Measurements from ENCODE around the gene FHL1.
"Not testable (repeated sequence)": the region's sequence is repeated elsewhere in the genome, so short reads cannot be mapped to it uniquely, and the experiment has no call there.

Gene FHL1

DNA sequence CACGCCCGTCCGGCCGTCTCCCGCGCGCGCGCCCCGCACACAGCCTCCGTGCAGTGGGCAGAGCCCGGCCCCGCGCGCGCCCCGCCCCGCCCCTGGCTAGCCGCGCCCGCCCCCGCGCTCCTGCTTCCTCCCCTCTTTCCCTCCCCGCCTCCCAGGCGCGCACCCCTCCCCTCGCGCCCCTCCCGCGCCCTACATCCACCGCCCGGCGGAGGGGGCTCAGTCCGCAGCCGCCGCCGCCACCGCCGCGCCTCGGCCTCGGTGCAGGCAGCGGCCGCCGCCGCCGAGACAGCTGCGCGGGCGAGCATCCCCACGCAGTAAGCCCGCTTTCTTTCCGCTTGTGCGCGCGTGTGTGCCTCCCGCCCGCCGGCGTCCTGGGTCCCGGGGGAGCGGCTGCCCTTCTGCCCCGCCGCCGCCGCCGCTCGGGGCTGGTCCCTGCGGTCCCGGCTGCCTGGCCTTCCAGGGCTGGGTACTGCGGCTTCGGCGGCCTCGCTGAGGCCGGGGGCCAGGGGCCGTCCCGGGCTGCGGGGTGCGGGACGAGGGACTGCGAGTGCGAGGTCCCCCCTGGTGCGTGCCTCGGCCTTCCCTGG is at the start of gene FHL1:
TSS of gene FHL1 (plus strand) at position 219 of the 587 bp plus-strand sequence.
- intact Hi-C loops (cut with DNase I; ENCODE audit: low total_unique reads): loop anchor here (10.0 kb wide), 1 partner anchor 83 kb away; no protein-coding TSS in a partner anchor
- DNase-seq: peak; percentile 59 to 86
- peaks cover 0 to 14% (median 0%) of the 10 kb centered on the region in 4 donors for H3K4me1 ChIP-seq
- TF ChIP-seq, protein P1, sequence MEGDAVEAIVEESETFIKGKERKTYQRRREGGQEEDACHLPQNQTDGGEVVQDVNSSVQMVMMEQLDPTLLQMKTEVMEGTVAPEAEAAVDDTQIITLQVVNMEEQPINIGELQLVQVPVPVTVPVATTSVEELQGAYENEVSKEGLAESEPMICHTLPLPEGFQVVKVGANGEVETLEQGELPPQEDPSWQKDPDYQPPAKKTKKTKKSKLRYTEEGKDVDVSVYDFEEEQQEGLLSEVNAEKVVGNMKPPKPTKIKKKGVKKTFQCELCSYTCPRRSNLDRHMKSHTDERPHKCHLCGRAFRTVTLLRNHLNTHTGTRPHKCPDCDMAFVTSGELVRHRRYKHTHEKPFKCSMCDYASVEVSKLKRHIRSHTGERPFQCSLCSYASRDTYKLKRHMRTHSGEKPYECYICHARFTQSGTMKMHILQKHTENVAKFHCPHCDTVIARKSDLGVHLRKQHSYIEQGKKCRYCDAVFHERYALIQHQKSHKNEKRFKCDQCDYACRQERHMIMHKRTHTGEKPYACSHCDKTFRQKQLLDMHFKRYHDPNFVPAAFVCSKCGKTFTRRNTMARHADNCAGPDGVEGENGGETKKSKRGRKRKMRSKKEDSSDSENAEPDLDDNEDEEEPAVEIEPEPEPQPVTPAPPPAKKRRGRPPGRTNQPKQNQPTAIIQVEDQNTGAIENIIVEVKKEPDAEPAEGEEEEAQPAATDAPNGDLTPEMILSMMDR (IDR thresholded peaks at IDR 0.05): no peak
- H3K4me3 ChIP-seq: peak within 1 kb of the TSS; percentile 87 to 89
- no peaks in the 10 kb centered on the region for H3K36me3 ChIP-seq
- H3K27me3 ChIP-seq: no peaks in the 10 kb centered on the region
- H3K9me3 ChIP-seq: no peaks in the 10 kb centered on the region
- peak within 1 kb of the TSS; percentile 98 for H3K27ac ChIP-seq

DNA sequence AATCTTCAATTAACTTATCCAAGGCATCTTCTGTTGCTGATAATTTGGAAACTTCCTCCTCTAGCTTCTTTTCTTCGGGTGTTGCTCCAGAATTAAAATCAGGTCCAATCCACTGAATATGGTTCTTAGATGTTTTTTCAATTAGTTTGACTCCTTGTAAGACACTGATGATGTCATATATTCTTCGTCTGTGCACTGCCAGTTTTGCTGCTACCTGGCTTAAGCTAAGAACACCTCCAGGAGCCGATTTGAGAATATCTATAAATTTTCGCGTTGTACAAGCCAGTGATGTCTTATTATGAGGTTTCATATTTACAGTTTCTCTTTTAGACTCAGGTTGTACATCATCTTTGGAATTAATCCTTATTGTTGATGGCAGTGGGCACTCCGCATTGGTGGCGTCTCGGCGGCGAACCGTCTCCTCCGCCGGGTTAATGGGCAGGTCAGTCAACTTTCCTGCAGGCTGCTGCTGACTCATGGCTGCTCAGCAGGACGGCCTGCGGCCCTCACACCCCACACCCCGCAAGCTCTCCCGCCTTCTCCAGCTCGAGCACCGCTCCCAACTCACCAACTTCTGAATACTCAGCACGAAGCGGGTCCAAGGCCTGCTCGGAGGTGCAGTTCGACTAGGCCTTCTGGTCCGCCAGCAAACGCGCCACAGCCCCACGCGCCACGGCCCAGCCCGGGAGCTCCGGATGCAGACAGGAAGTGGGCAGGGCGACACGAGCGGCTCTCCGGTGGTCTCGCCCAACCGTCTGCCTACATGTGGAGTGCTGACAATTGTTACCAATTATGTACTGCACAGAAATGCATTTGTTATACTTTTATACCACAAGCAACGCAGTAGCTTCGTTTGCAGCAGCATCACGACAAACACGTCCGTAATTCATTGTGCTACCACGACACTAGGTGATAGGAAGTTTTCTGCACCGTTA is 49.2 kb upstream of the FHL1 start:
- TF ChIP-seq, protein P1 (IDR thresholded peaks at IDR 0.05): no peak
- Histone ChIP-seq H3K27me3 (no peaks in the 10 kb centered on the region), H3K4me1 (no peaks in the 10 kb centered on the region), H3K36me3 (no peaks in the 10 kb centered on the region), H3K9me3 (no peaks in the 10 kb centered on the region), H3K27ac (no peak overlapping the region), H3K4me3 (no peak overlapping the region)
- intact Hi-C loops (cut with DNase I; ENCODE audit: low total_unique reads): no loop called here
- no peak for DNase-seq

DNA sequence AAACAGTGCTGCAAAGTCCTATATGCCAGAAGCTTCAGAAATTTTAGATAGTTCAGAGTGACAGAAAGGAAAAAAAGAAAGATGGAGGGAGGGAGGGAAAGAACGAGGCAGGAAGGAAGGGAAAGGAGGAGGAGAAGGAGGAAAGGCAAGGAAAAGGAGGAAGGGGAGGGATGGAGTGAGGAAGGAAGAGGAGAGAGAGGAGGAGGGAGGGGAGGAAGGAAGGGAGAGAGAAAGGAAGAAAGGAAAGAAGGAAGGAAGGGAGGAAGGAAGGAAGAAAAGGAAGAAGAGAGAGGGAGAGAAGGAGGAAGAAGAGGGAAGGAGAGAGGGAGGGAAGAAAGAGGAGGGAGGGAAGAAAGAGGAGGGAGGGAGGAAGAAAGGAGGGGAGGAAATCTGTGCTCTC is 42.4 kb upstream of the FHL1 start:
- TF ChIP-seq, protein P1 (IDR thresholded peaks at IDR 0.05): no peak
- no peaks in the 10 kb centered on the region for H3K27me3 ChIP-seq
- no peak for DNase-seq
- no peak overlapping the region for H3K4me3 ChIP-seq
- H3K4me1 ChIP-seq: no peaks in the 10 kb centered on the region
- H3K9me3 ChIP-seq: no peaks in the 10 kb centered on the region
- intact Hi-C loops (cut with DNase I; ENCODE audit: low total_unique reads): no loop called here
- no peak overlapping the region for H3K27ac ChIP-seq
- H3K36me3 ChIP-seq: no peaks in the 10 kb centered on the region

DNA sequence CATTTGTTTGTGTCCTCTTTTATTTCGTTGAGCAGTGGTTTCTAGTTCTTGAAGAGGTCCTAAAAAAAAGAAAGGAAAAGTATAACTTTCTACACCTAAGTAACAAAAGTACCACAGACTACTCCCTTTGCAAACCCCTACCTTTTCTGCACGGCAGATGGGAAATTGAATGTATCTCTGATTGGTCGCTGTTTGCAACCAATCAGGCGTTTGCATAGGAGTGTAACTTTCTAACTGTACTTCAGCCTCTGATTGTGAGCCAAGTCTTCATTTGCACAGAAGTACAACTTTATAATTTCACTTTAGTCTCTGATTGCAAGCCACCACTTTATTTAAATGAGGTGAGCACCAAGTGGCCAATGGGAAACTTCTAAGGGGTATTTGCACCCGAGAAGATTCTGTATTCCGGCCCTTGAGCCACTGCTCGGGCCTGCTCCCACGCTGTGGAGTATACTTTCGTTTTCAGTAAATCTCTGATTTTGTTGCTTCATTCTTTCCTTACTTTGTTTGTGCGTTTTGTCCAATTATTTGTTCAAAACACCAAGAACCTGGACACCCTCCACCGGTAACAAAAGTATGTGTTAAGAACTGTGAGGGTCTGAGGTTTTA is 40.3 kb upstream of the FHL1 start:
- intact Hi-C loops (cut with DNase I; ENCODE audit: low total_unique reads): no loop called here
- Histone ChIP-seq H3K4me1 (peaks cover 0 to 5% (median 0%) of the 10 kb centered on the region in 4 donors), H3K27ac (no peak overlapping the region), H3K4me3 (no peak overlapping the region), H3K9me3 (no peaks in the 10 kb centered on the region), H3K36me3 (no peaks in the 10 kb centered on the region), H3K27me3 (no peaks in the 10 kb centered on the region)
- TF ChIP-seq, protein P1 (IDR thresholded peaks at IDR 0.05): no peak
- DNase-seq: no peak

DNA sequence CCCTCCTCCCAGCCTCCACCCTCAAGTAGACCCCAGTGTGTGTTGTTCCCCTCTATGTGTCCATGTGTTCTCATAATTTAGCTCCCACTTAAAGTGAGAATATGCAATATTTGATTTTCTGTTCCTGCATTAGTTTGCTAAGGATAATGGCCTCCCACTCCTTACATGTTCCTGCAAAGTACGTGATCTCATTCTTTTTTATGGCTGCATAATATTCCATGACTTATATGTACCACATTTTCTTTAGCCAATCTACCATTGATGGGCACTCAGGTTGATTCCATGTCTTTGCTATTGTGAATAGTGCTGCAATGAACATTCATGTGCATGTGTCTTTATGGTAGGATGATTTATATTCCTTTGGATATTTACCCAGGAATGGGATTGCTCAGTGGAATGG is 38.4 kb upstream of the FHL1 start:
- H3K4me3 ChIP-seq; H3K36me3 ChIP-seq; H3K9me3 ChIP-seq; DNase-seq; H3K27ac ChIP-seq; intact Hi-C loops (cut with DNase I; ENCODE audit: low total_unique reads); H3K27me3 ChIP-seq: not testable (repeated sequence)
- H3K4me1 ChIP-seq: peaks cover 0 to 24% (median 0%) of the 10 kb centered on the region in 4 donors

DNA sequence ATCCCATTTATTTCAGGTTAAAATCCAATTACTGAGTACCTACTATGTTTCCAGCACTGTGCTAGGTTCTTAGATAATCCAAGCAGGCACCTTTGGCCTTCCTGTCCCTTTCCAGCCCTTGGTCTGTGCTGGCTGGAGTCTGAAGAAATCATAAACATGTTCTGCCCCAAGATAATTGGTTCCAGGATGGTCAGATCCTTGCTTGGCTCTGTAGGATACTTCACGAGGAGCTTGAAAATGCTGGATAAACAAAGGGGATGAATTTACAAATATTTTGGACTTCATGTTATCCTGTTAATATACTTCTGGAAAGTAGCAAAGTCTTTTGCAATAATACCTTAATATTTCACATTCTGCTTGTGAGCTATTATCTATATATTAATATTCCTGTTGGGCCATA is 35.0 kb upstream of the FHL1 start:
- Histone ChIP-seq H3K9me3 (no peaks in the 10 kb centered on the region), H3K27me3 (no peaks in the 10 kb centered on the region), H3K4me3 (no peak overlapping the region), H3K4me1 (peaks cover 0 to 54% (median 6%) of the 10 kb centered on the region in 4 donors), H3K27ac (peak overlapping the region; percentile 59 to 75), H3K36me3 (no peaks in the 10 kb centered on the region)
- no peak for DNase-seq
- intact Hi-C loops (cut with DNase I; ENCODE audit: low total_unique reads): no loop called here
- TF ChIP-seq, protein P1 (IDR thresholded peaks at IDR 0.05): no peak
